MM.1S (cell line): Measurements from ENCODE around the gene P4HA3.

ENCODE experiments used
- DNase-seq: peaks from one replicate; pipeline ENCODE4 v3.0.0-alpha.2; 2015
- H2AFZ ChIP-seq: fragments of 300-600 bp; sonication (generic); 2 replicates; pipeline ENCODE4 v1.6.0; 2016; ENCODE audit warnings: antibody characterized with exemption, low read length
- H3F3A ChIP-seq: fragments of 300-600 bp; sonication (generic); 2 replicates; pipeline ENCODE4 v1.6.1; 2016; ENCODE audit warnings: mild to moderate bottlenecking, antibody characterized with exemption, low read length, moderate library complexity, mixed read lengths; ENCODE audit not compliant: insufficient read depth
- H3K27ac ChIP-seq: fragments of 300-600 bp; sonication (generic); 2 replicates; pipeline ENCODE4 v1.5.1; 2016; ENCODE audit warnings: mild to moderate bottlenecking, low read length
- H3K27me3 ChIP-seq: fragments of 300-600 bp; sonication (generic); replicated peaks from 2 replicates; pipeline ENCODE4 v1.6.0; 2016; ENCODE audit warnings: low read length; ENCODE audit not compliant: insufficient read depth
- H3K36me3 ChIP-seq: fragments of 300-600 bp; sonication (generic); replicated peaks from 2 replicates; pipeline ENCODE4 v1.6.1; 2016; ENCODE audit warnings: mild to moderate bottlenecking, low read length, mixed read lengths; ENCODE audit not compliant: insufficient read depth
- H3K4me1 ChIP-seq: fragments of 300-600 bp; sonication (generic); 2 replicates; pipeline ENCODE4 v1.6.1; 2016; ENCODE audit warnings: low read length, mixed read lengths
- H3K4me2 ChIP-seq: fragments of 300-600 bp; sonication (generic); 2 replicates; pipeline ENCODE4 v1.6.0; 2016; ENCODE audit warnings: low read depth, low read length
- H3K4me3 ChIP-seq: fragments of 300-600 bp; sonication (generic); 2 replicates; pipeline ENCODE4 v1.5.1; 2016; ENCODE audit warnings: low read length, mixed read lengths
- H3K79me2 ChIP-seq: fragments of 300-600 bp; sonication (generic); 2 replicates; pipeline ENCODE4 v1.6.1; 2016; ENCODE audit warnings: mixed run types, low read length, mixed read lengths
- H3K9ac ChIP-seq: fragments of 300-600 bp; sonication (generic); 2 replicates; pipeline ENCODE4 v1.6.1; 2016; ENCODE audit warnings: low read length, mixed read lengths
- H3K9me2 ChIP-seq: fragments of 300-600 bp; sonication (generic); replicated peaks from 2 replicates; pipeline ENCODE4 v1.6.1; 2016; ENCODE audit warnings: mild to moderate bottlenecking, low read length, mixed read lengths; ENCODE audit not compliant: insufficient read depth
- H3K9me3 ChIP-seq: fragments of 300-600 bp; sonication (generic); replicated peaks from 2 replicates; pipeline ENCODE4 v1.6.1; 2016; ENCODE audit warnings: mild to moderate bottlenecking, low read length, mixed read lengths; ENCODE audit not compliant: insufficient read depth
- H4K20me1 ChIP-seq: fragments of 300-600 bp; sonication (generic); 2 replicates; pipeline ENCODE4 v1.6.1; 2016; ENCODE audit warnings: mild to moderate bottlenecking, low read length, moderate library complexity, mixed read lengths; ENCODE audit not compliant: insufficient read depth
- CTCF ChIP-seq: fragments of 300-600 bp; sonication (generic); IDR thresholded peaks from 2 replicates; pipeline ENCODE4 v1.5.1; 2016; ENCODE audit warnings: antibody characterized with exemption, low read length, mixed read lengths
- EZH2 ChIP-seq: fragments of 300-600 bp; sonication (generic); optimal IDR thresholded peaks from 2 replicates; pipeline ENCODE3; 2017; ENCODE audit warnings: low read depth, mild to moderate bottlenecking, antibody characterized with exemption, low read length, mixed read lengths
- EZH2phosphoT487 ChIP-seq: fragments of 300-600 bp; sonication (generic); IDR thresholded peaks from 2 replicates; pipeline ENCODE4 v1.6.1; 2018; ENCODE audit warnings: antibody characterized with exemption, low read length

P4HA3 gene

GRCh38 chr11:74319139-74319816 lies 7.8 kb upstream of the P4HA3 start:
- Histone ChIP-seq H3K4me1 (no peaks in the 10 kb centered on the region), H3K27ac (no peak overlapping the region), H3K9me2 (no peaks in the 10 kb centered on the region), H2AFZ (no peak overlapping the region), H3F3A (no peaks in the 10 kb centered on the region), H3K9ac (no peak overlapping the region), H3K9me3 (no peaks in the 10 kb centered on the region), H3K27me3 (no peaks in the 10 kb centered on the region), H3K4me2 (no peak overlapping the region), H3K36me3 (no peaks in the 10 kb centered on the region), H4K20me1 (no peaks in the 10 kb centered on the region), H3K79me2 (no peaks in the 10 kb centered on the region), H3K4me3 (no peak overlapping the region)
- TF ChIP-seq EZH2 (no peak), CTCF (no peak), EZH2phosphoT487 (no peak)
- no peak for DNase-seq

- H3K9me3 ChIP-seq = no peaks in the 10 kb centered on the region
- H3K4me1 ChIP-seq = no peaks in the 10 kb centered on the region
- H3K4me3 ChIP-seq = no peak overlapping the region
- no peaks in the 10 kb centered on the region for H3K9me2 ChIP-seq
- no peak overlapping the region for H3K4me2 ChIP-seq
- no peaks in the 10 kb centered on the region for H3F3A ChIP-seq
- DNase-seq = no peak
- H3K36me3 ChIP-seq = no peaks in the 10 kb centered on the region
- no peak overlapping the region for H3K27ac ChIP-seq
- no peak overlapping the region for H2AFZ ChIP-seq
- no peaks in the 10 kb centered on the region for H3K79me2 ChIP-seq
- no peak for TF ChIP-seq EZH2phosphoT487
- no peaks in the 10 kb centered on the region for H3K27me3 ChIP-seq
- no peaks in the 10 kb centered on the region for H4K20me1 ChIP-seq
- no peak overlapping the region for H3K9ac ChIP-seq
Observed at GRCh38 chr11:74318241-74318932, 6.9 kb upstream of the P4HA3 start.

GRCh38 chr11:74316772-74317505 lies 5.5 kb upstream of the P4HA3 start:
- Histone ChIP-seq H4K20me1 (no peaks in the 10 kb centered on the region), H3K79me2 (no peaks in the 10 kb centered on the region), H3K27me3 (no peaks in the 10 kb centered on the region), H3K4me1 (no peaks in the 10 kb centered on the region), H3F3A (no peaks in the 10 kb centered on the region), H2AFZ (no peak overlapping the region), H3K4me2 (no peak overlapping the region), H3K9ac (no peak overlapping the region), H3K9me3 (no peaks in the 10 kb centered on the region), H3K4me3 (no peak overlapping the region), H3K9me2 (no peaks in the 10 kb centered on the region), H3K27ac (no peak overlapping the region), H3K36me3 (no peaks in the 10 kb centered on the region)
- no peak for DNase-seq
- no peak for TF ChIP-seq EZH2phosphoT487
- no peak for TF ChIP-seq CTCF
- TF ChIP-seq EZH2 = no peak
